Fibroblast of lung (primary cell): ENCODE data around the gene SPOCK3.

ENCODE experiments used
- EZH2 ChIP-seq: IDR thresholded peaks from 2 replicates; pipeline ENCODE4 v1.5.1; 2012; ENCODE audit warnings: low read length, control low read depth, mild to moderate bottlenecking; ENCODE audit errors: missing control alignments
- TF ChIP-seq, protein P1 (sequence below), 2 donors: IDR thresholded peaks in 1 of 2; conservative IDR thresholded peaks in 1 of 2; 1 replicate in 1 of 2; 2 replicates in 1 of 2; pipeline ENCODE4 v1.5.1; 2011 to 2012; ENCODE audit warnings: low read length in 2 of 2, control low read depth in 1 of 2, inconsistent platforms in 1 of 2, low read depth in 1 of 2, mild to moderate bottlenecking in 1 of 2

DNA sequence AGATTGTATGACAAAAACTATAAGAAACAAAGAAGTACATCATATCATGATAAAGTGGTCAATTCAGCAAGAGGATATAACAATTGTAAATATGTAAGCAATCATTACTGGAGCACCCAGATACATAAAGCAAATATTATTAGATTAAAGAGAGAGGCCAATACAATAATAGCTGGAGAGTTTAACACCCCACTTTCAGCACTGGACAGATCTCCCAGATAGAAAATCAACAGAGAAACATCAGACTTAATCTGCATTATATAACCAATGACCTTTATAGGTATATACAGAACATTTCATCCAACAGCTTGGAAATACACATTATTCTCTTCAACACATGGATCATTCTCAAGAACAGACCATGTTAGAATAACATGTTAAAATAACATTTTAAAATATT is 128.4 kb downstream of the SPOCK3 start:
- TF ChIP-seq EZH2: no peak
- TF ChIP-seq, protein P1, sequence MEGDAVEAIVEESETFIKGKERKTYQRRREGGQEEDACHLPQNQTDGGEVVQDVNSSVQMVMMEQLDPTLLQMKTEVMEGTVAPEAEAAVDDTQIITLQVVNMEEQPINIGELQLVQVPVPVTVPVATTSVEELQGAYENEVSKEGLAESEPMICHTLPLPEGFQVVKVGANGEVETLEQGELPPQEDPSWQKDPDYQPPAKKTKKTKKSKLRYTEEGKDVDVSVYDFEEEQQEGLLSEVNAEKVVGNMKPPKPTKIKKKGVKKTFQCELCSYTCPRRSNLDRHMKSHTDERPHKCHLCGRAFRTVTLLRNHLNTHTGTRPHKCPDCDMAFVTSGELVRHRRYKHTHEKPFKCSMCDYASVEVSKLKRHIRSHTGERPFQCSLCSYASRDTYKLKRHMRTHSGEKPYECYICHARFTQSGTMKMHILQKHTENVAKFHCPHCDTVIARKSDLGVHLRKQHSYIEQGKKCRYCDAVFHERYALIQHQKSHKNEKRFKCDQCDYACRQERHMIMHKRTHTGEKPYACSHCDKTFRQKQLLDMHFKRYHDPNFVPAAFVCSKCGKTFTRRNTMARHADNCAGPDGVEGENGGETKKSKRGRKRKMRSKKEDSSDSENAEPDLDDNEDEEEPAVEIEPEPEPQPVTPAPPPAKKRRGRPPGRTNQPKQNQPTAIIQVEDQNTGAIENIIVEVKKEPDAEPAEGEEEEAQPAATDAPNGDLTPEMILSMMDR (conservative IDR thresholded peaks at IDR 0.05 in 1 of 2, IDR thresholded peaks at IDR 0.05 in 1 of 2; ENCODE audit: low read depth in 1 of 2, low read length in 2 of 2): no peak
